Neutrophil (primary cell): ENCODE results near the gene MERTK.
A peak's percentile ranks its signal among the peaks of the same experiment; 100 is the strongest.

Experiments used
- H3K27ac ChIP-seq: fragments of 200-600 bp; sonication (generic); 2 replicates; pipeline ENCODE4 v1.5.1; 2016; ENCODE audit warnings: mild to moderate bottlenecking, moderate library complexity
- H3K27me3 ChIP-seq: fragments of 200-600 bp; sonication (generic); 2 replicates; pipeline ENCODE4 v1.6.0; 2016; ENCODE audit warnings: mild to moderate bottlenecking
- H3K36me3 ChIP-seq: fragments of 200-600 bp; sonication (generic); 2 replicates; pipeline ENCODE4 v1.5.1; 2017
- H3K4me1 ChIP-seq, 2 experiments: fragments of 200-600 bp in 1 of 2; sonication (generic) in 1 of 2; 1 replicate in 1 of 2; 2 replicates in 1 of 2; pipeline versions ENCODE4 v1.5.1 to v1.6.1; 2013 to 2016; ENCODE audit warnings: low read depth in 1 of 2, low read length in 1 of 2, mild to moderate bottlenecking in 1 of 2, moderate library complexity in 1 of 2; ENCODE audit not compliant: control insufficient read depth in 1 of 2, insufficient read depth in 1 of 2
- H3K4me3 ChIP-seq, 2 experiments: fragments of 200-600 bp in 1 of 2; sonication (generic) in 1 of 2; 1 replicate in 1 of 2; 2 replicates in 1 of 2; pipeline ENCODE4 v1.5.1; 2013 to 2016; ENCODE audit warnings: low read depth in 1 of 2, low read length in 1 of 2, mild to moderate bottlenecking in 1 of 2, moderate library complexity in 1 of 2
- H3K9me3 ChIP-seq: fragments of 200-600 bp; sonication (generic); 2 replicates; pipeline ENCODE4 v1.5.1; 2016
- CTCF ChIP-seq: fragments of 200-600 bp; sonication (generic); IDR thresholded peaks from 2 replicates; pipeline ENCODE4 v1.5.1; 2016; ENCODE audit warnings: antibody characterized with exemption

The MERTK gene

DNA sequence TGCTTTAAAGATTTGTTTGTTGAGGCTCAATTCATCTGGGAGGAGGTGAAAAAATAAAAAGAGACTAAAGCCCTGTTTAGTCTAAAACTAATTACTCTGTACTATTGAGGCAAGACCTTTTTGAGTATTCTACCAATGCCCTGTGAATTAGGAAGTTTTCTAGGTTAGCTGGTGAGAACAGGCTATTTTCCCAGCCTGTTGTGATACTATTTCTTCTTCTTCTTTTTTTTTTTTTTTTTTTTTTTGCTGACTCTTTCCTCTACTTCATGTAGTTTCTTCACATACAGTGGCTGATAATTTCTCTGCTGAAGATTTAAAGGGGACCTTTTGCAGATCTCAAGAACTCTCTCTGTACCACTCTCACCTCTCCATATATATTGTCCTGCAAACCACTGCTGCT is 147.8 kb downstream of the MERTK start:
- Histone ChIP-seq H3K4me3 (no peak overlapping the region), H3K36me3 (no peaks in the 10 kb centered on the region), H3K4me1 (no peaks in the 10 kb centered on the region), H3K27ac (no peak overlapping the region), H3K9me3 (no peaks in the 10 kb centered on the region), H3K27me3 (no peaks in the 10 kb centered on the region)
- TF ChIP-seq CTCF = no peak

GRCh38 chr2:112047537-112048235 is 149.3 kb downstream of the MERTK start:
- no peak for TF ChIP-seq CTCF
- H3K27ac ChIP-seq = no peak overlapping the region
- no peaks in the 10 kb centered on the region for H3K9me3 ChIP-seq
- no peaks in the 10 kb centered on the region for H3K36me3 ChIP-seq
- no peak overlapping the region for H3K4me3 ChIP-seq
- no peaks in the 10 kb centered on the region for H3K4me1 ChIP-seq
- no peaks in the 10 kb centered on the region for H3K27me3 ChIP-seq

DNA sequence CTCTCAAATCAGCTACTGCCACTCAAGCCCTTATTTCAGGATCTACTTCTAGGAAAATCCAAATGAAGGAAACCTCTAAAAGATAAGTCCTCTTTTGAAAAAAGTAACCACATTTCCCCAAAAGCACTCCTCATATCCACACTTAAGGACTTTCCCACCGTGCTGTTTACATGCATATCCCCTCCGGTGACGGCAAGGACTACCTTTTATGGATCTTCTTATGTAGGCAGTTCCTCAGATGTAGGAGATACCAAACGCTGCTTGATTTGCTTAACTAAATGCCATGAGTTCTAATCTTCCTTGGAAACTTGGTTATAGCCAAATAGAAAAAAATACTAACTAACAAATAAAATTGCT is 149.8 kb downstream of the MERTK start:
- Histone ChIP-seq H3K9me3 (no peaks in the 10 kb centered on the region), H3K27me3 (no peaks in the 10 kb centered on the region), H3K36me3 (no peaks in the 10 kb centered on the region), H3K27ac (no peak overlapping the region), H3K4me1 (no peaks in the 10 kb centered on the region), H3K4me3 (no peak overlapping the region)
- no peak for TF ChIP-seq CTCF

GRCh38 chr2:112048887-112049286 is 150.5 kb downstream of the MERTK start:
- H3K9me3 ChIP-seq = no peaks in the 10 kb centered on the region
- peak; percentile 72 for TF ChIP-seq CTCF
- peaks cover 5 to 6% of the 10 kb centered on the region in 2 experiments for H3K4me1 ChIP-seq
- no peak overlapping the region for H3K27ac ChIP-seq
- no peak overlapping the region for H3K4me3 ChIP-seq
- no peaks in the 10 kb centered on the region for H3K36me3 ChIP-seq
- no peaks in the 10 kb centered on the region for H3K27me3 ChIP-seq

DNA sequence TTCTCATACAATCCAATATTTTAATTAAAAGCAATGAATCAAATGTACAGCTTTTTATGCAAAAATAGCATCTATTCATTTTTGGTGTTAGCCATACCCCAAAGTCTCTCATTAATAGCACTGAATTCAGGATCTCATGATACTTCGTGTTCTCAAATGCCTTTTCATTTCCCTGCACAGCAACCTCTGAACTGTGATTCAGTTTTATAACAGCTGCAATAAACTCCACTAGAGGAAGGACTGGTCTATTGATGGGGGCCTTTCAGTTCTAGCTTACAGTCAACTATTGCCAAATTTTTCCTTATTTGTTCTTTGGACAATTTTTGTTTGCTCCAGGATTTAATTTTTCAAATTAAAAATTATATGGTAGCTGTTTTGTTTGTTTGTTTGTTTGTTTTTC is 151.9 kb downstream of the MERTK start:
- Histone ChIP-seq H3K4me1 (peaks cover 7 to 8% of the 10 kb centered on the region in 2 experiments), H3K27ac (no peak overlapping the region), H3K9me3 (no peaks in the 10 kb centered on the region), H3K36me3 (no peaks in the 10 kb centered on the region), H3K27me3 (no peaks in the 10 kb centered on the region), H3K4me3 (no peak overlapping the region)
- no peak for TF ChIP-seq CTCF
